HG03565 (cell line): ENCODE results near the gene NSMCE4A.
"Not testable (repeated sequence)": the region's sequence is repeated elsewhere in the genome, so short reads cannot be mapped to it uniquely, and the experiment has no call there.

Source experiments
- ATAC-seq: cut with Tn5 transposase; IDR thresholded peaks from one replicate; pipeline ENCODE4 v1.9.1; 2021; ENCODE audit warnings: mild to moderate bottlenecking, moderate library complexity; ENCODE audit not compliant: unreplicated experiment

Gene NSMCE4A

DNA sequence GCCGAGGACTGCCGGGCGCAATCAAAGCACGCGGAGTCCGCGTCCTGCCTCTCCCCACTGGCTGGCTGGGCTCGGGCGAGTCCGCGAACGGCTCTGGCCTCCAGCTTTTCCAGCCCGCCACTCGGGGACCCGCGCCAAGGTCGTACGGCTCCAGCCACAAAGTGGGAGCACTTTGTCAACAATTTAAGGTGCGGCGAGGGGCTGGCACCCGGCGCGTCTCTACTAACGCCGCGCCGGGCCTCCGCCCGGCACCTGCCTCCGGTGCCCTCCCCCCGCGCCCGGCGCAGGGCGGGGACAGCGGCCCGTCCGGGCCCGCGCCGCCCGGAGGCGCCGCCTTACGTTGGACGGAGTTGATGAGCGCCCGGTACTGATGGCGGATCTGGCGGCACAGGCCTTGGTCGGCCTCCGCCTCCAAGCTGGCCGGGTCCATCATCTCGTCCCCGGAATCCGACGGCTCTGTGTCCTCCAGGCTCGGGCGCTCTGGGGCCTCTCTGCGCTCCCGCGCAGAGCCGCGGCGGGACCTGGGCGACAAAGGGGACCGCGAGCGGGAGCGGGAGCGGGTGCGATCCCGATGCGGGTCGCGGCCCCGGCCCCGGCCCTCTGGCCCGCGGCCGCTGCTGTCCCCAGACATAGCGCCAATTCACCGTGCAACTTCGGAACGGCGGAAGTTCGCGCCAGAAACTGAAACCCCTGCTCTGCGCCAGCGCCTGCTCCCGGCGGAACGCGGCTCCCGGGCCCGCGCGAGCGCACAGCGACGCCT lies at the start of gene NSMCE4A:
TSS of gene NSMCE4A (minus strand) at position 683 of the 760 bp plus-strand sequence. CDS start at position 631, 52 bp downstream.
- peak; percentile 70 for ATAC-seq

DNA sequence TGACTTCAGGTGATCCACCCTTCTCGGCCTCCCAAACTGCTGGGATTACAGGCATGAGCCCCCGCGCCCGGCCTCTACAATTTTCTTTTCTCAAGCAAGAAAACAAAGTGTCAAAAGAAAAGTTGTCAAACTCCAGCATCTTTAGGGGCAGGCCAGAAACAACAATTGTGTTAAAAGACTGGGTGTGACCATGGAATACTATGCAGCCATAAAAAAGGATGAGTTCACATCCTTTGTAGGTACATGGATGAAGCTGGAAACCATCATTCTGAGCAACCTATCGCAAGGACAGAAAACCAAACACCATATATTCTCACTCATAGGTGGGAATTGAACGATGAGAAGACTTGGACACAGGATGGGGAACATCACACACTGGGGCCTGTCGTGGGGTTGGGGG lies 48.2 kb upstream of the NSMCE4A start:
- ATAC-seq, result not testable (repeated sequence)

GRCh38 chr10:122022276-122022675 lies 47.3 kb upstream of the NSMCE4A start:
- ATAC-seq, result no peak

DNA sequence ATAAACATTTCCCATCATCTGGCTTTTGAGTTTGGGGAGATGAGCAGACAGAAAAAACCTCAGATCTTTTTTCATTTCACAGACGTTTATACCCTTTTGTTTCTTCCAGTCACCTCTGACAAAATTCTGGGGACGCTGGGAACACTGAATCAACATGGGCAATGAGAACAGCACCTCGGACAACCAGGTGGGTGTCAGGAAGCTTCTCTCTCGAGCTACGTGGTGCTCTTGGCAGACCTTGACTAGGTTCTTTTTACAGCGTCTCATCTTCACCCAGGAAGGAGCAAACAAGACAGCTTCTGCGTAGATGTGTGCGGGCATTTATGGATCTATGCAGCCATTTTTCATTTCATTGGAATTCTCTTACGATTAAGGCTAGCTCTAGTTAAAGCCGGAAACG lies 46.8 kb upstream of the NSMCE4A start:
- ATAC-seq, result no peak

DNA sequence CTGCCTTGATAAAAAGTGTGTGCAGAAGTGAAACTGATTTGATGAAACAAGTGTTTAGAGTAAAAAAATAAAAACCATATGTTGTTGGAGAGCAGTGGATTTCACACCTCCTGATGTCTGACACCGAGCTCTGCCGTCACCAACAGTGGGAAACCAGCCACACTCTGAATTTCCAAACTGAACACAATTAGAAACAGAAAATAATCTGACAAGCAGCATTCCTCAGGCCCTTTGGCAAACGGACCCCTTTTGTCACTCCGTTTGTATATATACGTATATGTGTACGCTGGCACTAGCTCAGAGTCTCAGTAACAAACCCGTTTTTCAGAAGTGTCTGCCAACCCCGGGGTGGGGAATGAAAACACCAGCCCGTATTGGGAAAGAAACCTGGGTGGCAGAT lies 46.4 kb upstream of the NSMCE4A start:
- no peak for ATAC-seq

- no peak for ATAC-seq
These were observed 45.2 kb upstream of the NSMCE4A start for GRCh38 chr10:122020226-122020625.

- ATAC-seq, result no peak
These were observed 44.5 kb upstream of the NSMCE4A start for GRCh38 chr10:122019414-122019975.

DNA sequence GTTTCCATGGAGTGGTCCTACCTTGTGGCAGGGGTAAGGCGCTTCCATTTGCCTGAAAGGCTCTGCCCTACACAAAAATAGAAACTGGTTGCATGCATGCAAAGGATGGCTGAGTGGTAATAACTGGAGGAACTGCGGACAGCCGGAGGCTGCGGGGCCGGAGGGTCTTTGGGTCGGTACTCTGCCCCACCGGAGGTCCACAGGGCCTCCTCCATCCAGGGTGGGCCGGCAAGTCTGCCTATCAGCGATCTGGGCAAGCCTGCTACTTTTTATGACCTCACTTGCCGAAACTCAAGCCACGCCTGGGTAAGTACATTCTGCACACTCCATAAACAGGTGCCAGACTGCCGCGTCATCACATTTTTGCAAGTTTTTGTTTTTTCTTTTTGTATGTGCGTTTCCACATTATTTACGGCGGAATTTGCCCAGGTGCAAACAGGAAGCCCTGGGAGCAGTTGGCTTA lies 44.0 kb upstream of the NSMCE4A start:
- no peak for ATAC-seq

DNA sequence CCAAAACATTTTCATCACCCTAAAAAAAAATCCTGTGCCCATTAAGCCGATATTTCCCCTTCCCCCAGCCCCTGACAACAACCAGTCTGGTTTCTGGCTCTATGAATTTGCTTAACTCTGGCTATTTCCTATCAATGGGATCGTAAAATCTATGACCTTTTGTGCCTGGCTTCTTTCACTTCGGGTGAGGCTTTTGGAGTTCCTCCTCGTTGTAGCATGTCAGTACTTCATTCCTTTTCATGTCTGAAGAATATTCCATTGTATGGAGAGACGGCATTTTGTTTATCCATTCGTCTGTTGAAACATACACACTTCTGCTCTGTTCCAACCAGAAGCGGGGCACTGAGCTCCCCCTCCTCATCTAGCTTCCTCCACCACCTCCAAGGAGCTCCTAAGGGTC lies 43.5 kb upstream of the NSMCE4A start:
- ATAC-seq, result no peak

GRCh38 chr10:122017926-122018325 lies 42.9 kb upstream of the NSMCE4A start:
- not testable (repeated sequence) for ATAC-seq

DNA sequence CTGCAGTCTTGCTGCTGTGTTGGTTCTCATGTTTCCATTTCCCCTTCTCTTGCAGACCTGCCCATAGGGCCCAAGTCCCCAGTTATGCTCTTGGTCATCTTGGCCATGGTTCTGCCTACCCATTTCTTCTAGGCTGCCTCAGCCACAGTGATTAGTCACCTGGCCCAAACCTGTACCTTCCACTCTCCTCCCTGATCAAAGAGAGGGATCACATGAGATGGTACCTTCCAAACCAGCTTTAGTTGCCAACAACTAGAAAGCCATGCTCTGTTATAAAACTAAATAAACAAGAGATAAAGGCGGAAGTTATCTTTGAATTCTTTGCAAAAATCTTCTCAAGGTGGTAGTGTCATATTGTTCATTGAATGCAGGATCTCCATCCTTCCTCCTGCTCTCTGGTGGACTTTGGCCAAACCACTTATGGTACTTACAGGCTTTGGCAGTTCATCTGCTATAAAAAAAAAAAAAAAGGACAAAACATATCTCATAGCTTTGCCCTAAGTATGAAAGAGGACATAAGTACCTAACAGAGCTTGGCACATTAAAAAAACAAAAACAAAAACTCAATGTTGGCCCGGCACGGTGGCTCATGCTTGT lies 39.7 kb upstream of the NSMCE4A start:
- ATAC-seq, result no peak

GRCh38 chr10:122013311-122013780 lies 38.3 kb upstream of the NSMCE4A start:
- ATAC-seq, result no peak

- ATAC-seq, result no peak
These were observed 37.7 kb upstream of the NSMCE4A start for GRCh38 chr10:122012731-122013130.

- ATAC-seq, result no peak
These were observed 35.5 kb upstream of the NSMCE4A start for GRCh38 chr10:122010405-122011050.

DNA sequence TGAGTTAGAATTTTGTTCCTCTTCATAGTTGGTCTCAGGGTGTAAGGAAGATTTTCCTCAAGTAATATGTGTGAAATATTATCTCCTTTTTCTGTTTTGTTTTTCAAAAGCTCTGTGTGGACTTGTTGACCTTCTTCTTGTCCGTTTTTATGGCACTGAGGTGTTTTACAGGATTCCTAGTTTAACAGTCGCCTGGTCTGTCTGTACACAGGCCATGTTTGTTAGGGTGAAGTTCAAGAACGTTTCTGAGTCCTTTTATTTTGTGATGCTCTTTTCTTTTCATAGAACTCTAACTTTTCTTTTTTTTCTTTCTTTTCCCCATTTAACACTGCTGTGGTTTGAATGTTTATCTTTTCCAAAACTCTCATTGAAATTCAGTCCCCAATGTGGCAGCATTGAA lies 32.4 kb upstream of the NSMCE4A start:
- no peak for ATAC-seq

DNA sequence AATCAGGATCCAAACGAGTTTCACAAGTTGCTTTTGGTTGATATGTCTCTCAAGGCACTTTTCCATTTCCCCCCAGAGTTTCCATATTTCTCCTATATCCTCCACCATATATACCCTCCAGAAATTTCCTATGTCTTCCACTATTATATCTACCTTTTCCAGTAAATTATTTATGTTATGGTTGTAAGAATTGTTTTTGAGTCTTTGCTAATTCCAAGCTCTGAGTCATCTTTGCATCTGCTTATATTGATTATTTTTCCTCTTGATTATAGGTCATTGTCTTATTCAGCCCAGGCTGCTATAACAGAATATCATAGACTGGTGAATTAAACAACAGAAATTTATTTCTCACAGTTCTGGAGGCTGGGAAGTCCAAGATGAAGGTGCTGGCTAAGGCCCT lies 26.7 kb upstream of the NSMCE4A start:
- ATAC-seq, result no peak

- ATAC-seq, result no peak
These were observed 24.3 kb upstream of the NSMCE4A start for GRCh38 chr10:121999301-121999700.

DNA sequence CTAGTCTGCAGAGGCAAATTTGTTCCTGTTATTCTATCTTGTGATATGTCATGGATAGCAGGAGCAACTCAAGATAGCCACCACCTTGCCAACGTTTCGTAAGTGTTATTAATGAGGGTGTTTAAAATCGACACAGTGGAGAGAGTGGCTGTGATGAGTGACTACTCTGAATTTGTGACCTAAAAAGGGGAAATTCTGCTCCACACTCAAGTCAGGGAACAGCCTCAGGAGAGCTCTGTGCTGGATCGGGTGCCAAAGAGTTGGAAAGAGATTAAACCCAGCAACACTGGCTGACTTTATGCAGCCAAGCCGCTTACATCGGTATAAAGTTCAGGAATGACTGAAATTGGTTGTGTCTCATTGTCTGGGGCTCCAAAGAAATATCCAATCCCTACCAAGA lies 23.4 kb upstream of the NSMCE4A start:
- no peak for ATAC-seq

- ATAC-seq, result no peak
These were observed 19.5 kb upstream of the NSMCE4A start for GRCh38 chr10:121994429-121994941.

- ATAC-seq, result not testable (repeated sequence)
These were observed 16.7 kb upstream of the NSMCE4A start for GRCh38 chr10:121991727-121992126.

DNA sequence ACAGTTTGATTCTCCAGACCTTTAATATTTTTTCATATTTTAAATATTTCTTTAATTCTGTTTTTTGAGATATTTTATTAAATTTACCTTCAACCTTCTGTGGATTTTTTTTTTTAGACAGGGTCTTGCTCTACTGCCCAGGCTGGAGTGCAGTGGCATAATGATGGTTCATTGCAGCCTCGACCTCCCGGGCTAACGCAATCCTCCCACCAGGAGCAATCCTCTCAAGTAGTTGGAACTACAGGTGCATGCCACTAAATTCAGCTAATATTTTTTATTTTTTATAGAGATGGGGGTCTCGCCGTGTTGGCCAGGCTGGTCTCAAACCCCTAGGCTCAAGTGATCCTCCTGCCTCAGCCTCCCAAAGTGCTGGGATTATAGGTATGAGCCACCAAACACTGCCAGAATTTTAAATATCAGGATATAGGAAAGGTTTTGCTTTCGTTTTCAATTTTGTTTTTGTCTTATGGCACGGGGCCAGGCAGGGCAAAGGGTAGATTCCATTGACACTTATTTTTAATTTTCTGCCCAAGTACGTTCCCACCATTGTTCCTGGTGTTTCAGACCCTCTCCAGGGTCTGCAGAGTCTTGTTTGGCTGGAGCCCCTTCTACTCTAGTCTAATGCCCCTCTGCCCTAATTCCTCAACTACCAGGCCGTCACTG lies 15.1 kb upstream of the NSMCE4A start:
- ATAC-seq, result no peak
